HEK293 (cell line): ENCODE measurements around the gene TNFRSF14.

ENCODE experiments used
- CTCF ChIA-PET: fragments of 350-600 bp; formaldehyde crosslinking; extraction: SDS; loops from one replicate; lab custom pipeline; 2021; ENCODE audit warnings: antibody characterized with exemption; lab: Yijun Ruan, JAX
- POLR2A ChIA-PET: fragments of 300-600 bp; formaldehyde crosslinking; extraction: SDS; loops from one replicate; lab custom pipeline; 2020; ENCODE audit warnings: antibody characterized with exemption, inconsistent platforms; lab: Yijun Ruan, JAX
- H3K27ac ChIP-seq: fragments of 200-500 bp; sonication (Bioruptor generic); 2 replicates; pipeline ENCODE4 v1.5.1; 2014; ENCODE audit warnings: low read depth, low read length, control low read depth, inconsistent platforms; ENCODE audit errors: extremely low read depth
- H3K36me3 ChIP-seq, 2 experiments: fragments of 200-500 bp in 1 of 2; sonication (Bioruptor generic) in 1 of 2; 1 replicate in 1 of 2; 2 replicates in 1 of 2; pipeline ENCODE4 v1.5.1; 2014 to 2017; ENCODE audit warnings: inconsistent platforms in 2 of 2, low read length in 2 of 2; ENCODE audit not compliant: control insufficient read depth in 2 of 2, insufficient read depth in 1 of 2
- H3K4me1 ChIP-seq: fragments of 200-500 bp; sonication (Bioruptor generic); 2 replicates; pipeline ENCODE4 v1.5.1; 2014; ENCODE audit warnings: mild to moderate bottlenecking, low read length, inconsistent platforms; ENCODE audit not compliant: control insufficient read depth, insufficient read depth
- H3K4me3 ChIP-seq: 2 replicates; pipeline ENCODE4 v1.5.1; 2011; ENCODE audit warnings: low read depth, mild to moderate bottlenecking, control low read depth, low read length, moderate library complexity
- H3K9me3 ChIP-seq: fragments of 200-500 bp; sonication (Bioruptor generic); 2 replicates; pipeline ENCODE4 v1.5.1; 2014; ENCODE audit warnings: low read depth, low read length, inconsistent platforms; ENCODE audit not compliant: control insufficient read depth, insufficient read depth
- CTCF ChIP-seq: fragments of 450-650 bp; formaldehyde crosslinking; IDR thresholded peaks from 2 replicates; pipeline ENCODE4 v1.5.1; 2016; ENCODE audit warnings: missing biosample characterization, missing genetic modification characterization
- FEZF1 ChIP-seq: fragments of 450-650 bp; formaldehyde crosslinking; IDR thresholded peaks from 2 replicates; pipeline ENCODE4 v1.5.1; 2016; ENCODE audit warnings: missing biosample characterization, missing genetic modification characterization
- KLF10 ChIP-seq: fragments of 450-650 bp; IDR thresholded peaks from 2 replicates; pipeline ENCODE4 v1.5.1; 2018; ENCODE audit warnings: missing biosample characterization, mild to moderate bottlenecking, missing genetic modification characterization
- KLF8 ChIP-seq: fragments of 450-650 bp; formaldehyde crosslinking; IDR thresholded peaks from 2 replicates; pipeline ENCODE4 v1.5.1; 2016; ENCODE audit warnings: missing biosample characterization, missing genetic modification characterization
- KLF9 ChIP-seq: fragments of 450-650 bp; formaldehyde crosslinking; IDR thresholded peaks from 2 replicates; pipeline ENCODE4 v1.5.1; 2016; ENCODE audit warnings: missing biosample characterization, missing genetic modification characterization, low read depth
- OSR2 ChIP-seq: fragments of 450-650 bp; formaldehyde crosslinking; IDR thresholded peaks from 2 replicates; pipeline ENCODE4 v1.5.1; 2016; ENCODE audit warnings: missing biosample characterization, missing genetic modification characterization
- PRDM2 ChIP-seq: fragments of 450-650 bp; formaldehyde crosslinking; IDR thresholded peaks from 2 replicates; pipeline ENCODE4 v1.5.1; 2016; ENCODE audit warnings: missing biosample characterization, missing genetic modification characterization, borderline replicate concordance
- SP3 ChIP-seq: fragments of 450-650 bp; formaldehyde crosslinking; IDR thresholded peaks from 2 replicates; pipeline ENCODE4 v1.5.1; 2016; ENCODE audit warnings: missing biosample characterization, missing genetic modification characterization
- SP7 ChIP-seq: fragments of 450-650 bp; formaldehyde crosslinking; IDR thresholded peaks from 2 replicates; pipeline ENCODE4 v1.5.1; 2016; ENCODE audit warnings: missing biosample characterization, missing genetic modification characterization
- WT1 ChIP-seq: fragments of 450-650 bp; formaldehyde crosslinking; IDR thresholded peaks from 2 replicates; pipeline ENCODE4 v1.5.1; 2016; ENCODE audit warnings: missing biosample characterization, missing genetic modification characterization
- YY1 ChIP-seq: fragments of 450-650 bp; formaldehyde crosslinking; IDR thresholded peaks from 2 replicates; pipeline ENCODE4 v1.5.1; 2018; ENCODE audit warnings: missing biosample characterization, missing genetic modification characterization
- ZBTB48 ChIP-seq: fragments of 450-650 bp; formaldehyde crosslinking; IDR thresholded peaks from 2 replicates; pipeline ENCODE4 v1.5.1; 2016; ENCODE audit warnings: missing biosample characterization, missing genetic modification characterization
- ZBTB6 ChIP-seq: fragments of 450-650 bp; formaldehyde crosslinking; IDR thresholded peaks from 2 replicates; pipeline ENCODE4 v1.5.1; 2017; ENCODE audit warnings: missing biosample characterization, missing genetic modification characterization
- ZBTB8A ChIP-seq: fragments of 450-650 bp; formaldehyde crosslinking; IDR thresholded peaks from 2 replicates; pipeline ENCODE4 v1.5.1; 2016; ENCODE audit warnings: missing biosample characterization, missing genetic modification characterization
- ZIC2 ChIP-seq: fragments of 450-650 bp; formaldehyde crosslinking; IDR thresholded peaks from 2 replicates; pipeline ENCODE4 v1.5.1; 2016; ENCODE audit warnings: missing biosample characterization, missing genetic modification characterization
- ZNF157 ChIP-seq: fragments of 450-650 bp; formaldehyde crosslinking; IDR thresholded peaks from 2 replicates; pipeline ENCODE4 v1.5.1; 2016; ENCODE audit warnings: missing biosample characterization, missing genetic modification characterization
- ZNF2 ChIP-seq: fragments of 450-650 bp; formaldehyde crosslinking; IDR thresholded peaks from 2 replicates; pipeline ENCODE4 v1.5.1; 2016; ENCODE audit warnings: missing biosample characterization, missing genetic modification characterization
- ZNF311 ChIP-seq: fragments of 450-650 bp; formaldehyde crosslinking; IDR thresholded peaks from 2 replicates; pipeline ENCODE4 v1.5.1; 2017; ENCODE audit warnings: missing biosample characterization, missing genetic modification characterization, borderline replicate concordance
- ZNF335 ChIP-seq: fragments of 450-650 bp; formaldehyde crosslinking; conservative IDR thresholded peaks from 2 replicates; pipeline ENCODE4 v1.5.1; 2016; ENCODE audit warnings: missing biosample characterization, missing genetic modification characterization
- ZNF488 ChIP-seq: fragments of 450-650 bp; formaldehyde crosslinking; IDR thresholded peaks from 2 replicates; pipeline ENCODE4 v1.5.1; 2016; ENCODE audit warnings: missing biosample characterization, missing genetic modification characterization
- ZNF501 ChIP-seq: fragments of 450-650 bp; formaldehyde crosslinking; IDR thresholded peaks from 2 replicates; pipeline ENCODE4 v1.5.1; 2016; ENCODE audit warnings: missing biosample characterization, missing genetic modification characterization
- ZNF514 ChIP-seq: fragments of 450-650 bp; formaldehyde crosslinking; IDR thresholded peaks from 2 replicates; pipeline ENCODE4 v1.5.1; 2016; ENCODE audit warnings: missing biosample characterization, missing genetic modification characterization
- ZNF558 ChIP-seq: fragments of 450-650 bp; formaldehyde crosslinking; IDR thresholded peaks from 2 replicates; pipeline ENCODE4 v1.5.1; 2016; ENCODE audit warnings: missing biosample characterization, missing genetic modification characterization
- ZNF692 ChIP-seq: fragments of 450-650 bp; formaldehyde crosslinking; IDR thresholded peaks from 2 replicates; pipeline ENCODE4 v1.5.1; 2016; ENCODE audit warnings: missing biosample characterization, missing genetic modification characterization
- ZNF792 ChIP-seq: fragments of 450-650 bp; formaldehyde crosslinking; IDR thresholded peaks from 2 replicates; pipeline ENCODE4 v1.5.1; 2016; ENCODE audit warnings: missing biosample characterization, missing genetic modification characterization
- ZNF843 ChIP-seq: fragments of 450-650 bp; formaldehyde crosslinking; IDR thresholded peaks from 2 replicates; pipeline ENCODE4 v1.5.1; 2016; ENCODE audit warnings: missing biosample characterization, missing genetic modification characterization

Gene TNFRSF14

GRCh38 chr1:2546515-2547209 is 9.5 kb upstream of the TNFRSF14 start:
- Histone ChIP-seq H3K4me1 (no peaks in the 10 kb centered on the region; the same call in 1 of the 2 replicates), H3K4me3 (peak overlapping the region; percentile 41), H3K36me3 (no peaks in the 10 kb centered on the region), H3K27ac (peak overlapping the region; percentile 73; the same call in 1 of the 2 replicates), H3K9me3 (no peaks in the 10 kb centered on the region)
- POLR2A ChIA-PET, result interaction anchor here (0.6 to 2.9 kb wide), 14 partner anchors 13 to 641 kb away, joined by 3 to 33 read pairs (median 4); partner anchors contain the start of genes MORN1, PANK4, PEX10 and RER1
- CTCF ChIA-PET, result interaction anchor here (0.7 to 3.8 kb wide), 16 partner anchors 12 to 965 kb away, joined by 3 to 31 read pairs (median 5); partner anchors contain the start of genes FAAP20, PANK4 and PEX10
- TF ChIP-seq CTCF (tag by site-specific recombination) (peak; percentile 69), ZNF514 (no peak), ZNF843 (tag by site-specific recombination) (peak; percentile 22; the same call in 1 of the 2 replicates), ZNF792 (tag by site-specific recombination) (no peak), ZBTB48 (peak; percentile 29; the same call in 1 of the 2 replicates), ZIC2 (peak; percentile 77), ZNF488 (no peak), OSR2 (tag by site-specific recombination) (0 out of 2 replicates have a peak, but pooled peaks have one; percentile 30), YY1 (peak; percentile 28; the same call in 1 of the 2 replicates), PRDM2 (tag by site-specific recombination) (0 out of 2 replicates have a peak, but pooled peaks have one; percentile 33), KLF9 (tag by site-specific recombination) (peak; percentile 76), ZNF311 (tag by site-specific recombination) (no peak), ZNF692 (no peak; the same call in 1 of the 2 replicates), ZBTB8A (tag by site-specific recombination) (peak; percentile 94), KLF10 (tag by site-specific recombination) (peak; percentile 57; the same call in 1 of the 2 replicates), ZNF501 (tag by site-specific recombination) (peak; percentile 59), WT1 (tag by site-specific recombination) (peak; percentile 100), ZNF558 (tag by site-specific recombination) (no peak), ZNF2 (tag by site-specific recombination) (peak; percentile 14; the same call in 1 of the 2 replicates), SP7 (peak; percentile 61), ZBTB6 (tag by site-specific recombination) (no peak), KLF8 (peak; percentile 92), FEZF1 (tag by site-specific recombination) (0 out of 2 replicates have a peak, but pooled peaks have one; percentile 5), ZNF335 (peak; percentile 76), ZNF157 (tag by site-specific recombination) (0 out of 2 replicates have a peak, but pooled peaks have one; percentile 11), SP3 (peak; percentile 91)
